GM12864 (cell line): ENCODE measurements around the gene ADGRG1.

Experiments used
- DNase-seq: peaks from one replicate; pipeline ENCODE4 v3.0.0-alpha.2; 2011; ENCODE audit warnings: low read depth
- H3K4me3 ChIP-seq: 2 replicates; pipeline ENCODE4 v1.5.1; 2011; ENCODE audit warnings: mild to moderate bottlenecking, low read depth, low read length, control low read depth
- TF ChIP-seq, protein P1 (sequence below): IDR thresholded peaks from 2 replicates; pipeline ENCODE4 v1.5.1; 2011; ENCODE audit warnings: low read depth, mild to moderate bottlenecking, moderate library complexity, low read length, control low read depth, inconsistent platforms; ENCODE audit errors: missing control alignments

ADGRG1 gene

DNA sequence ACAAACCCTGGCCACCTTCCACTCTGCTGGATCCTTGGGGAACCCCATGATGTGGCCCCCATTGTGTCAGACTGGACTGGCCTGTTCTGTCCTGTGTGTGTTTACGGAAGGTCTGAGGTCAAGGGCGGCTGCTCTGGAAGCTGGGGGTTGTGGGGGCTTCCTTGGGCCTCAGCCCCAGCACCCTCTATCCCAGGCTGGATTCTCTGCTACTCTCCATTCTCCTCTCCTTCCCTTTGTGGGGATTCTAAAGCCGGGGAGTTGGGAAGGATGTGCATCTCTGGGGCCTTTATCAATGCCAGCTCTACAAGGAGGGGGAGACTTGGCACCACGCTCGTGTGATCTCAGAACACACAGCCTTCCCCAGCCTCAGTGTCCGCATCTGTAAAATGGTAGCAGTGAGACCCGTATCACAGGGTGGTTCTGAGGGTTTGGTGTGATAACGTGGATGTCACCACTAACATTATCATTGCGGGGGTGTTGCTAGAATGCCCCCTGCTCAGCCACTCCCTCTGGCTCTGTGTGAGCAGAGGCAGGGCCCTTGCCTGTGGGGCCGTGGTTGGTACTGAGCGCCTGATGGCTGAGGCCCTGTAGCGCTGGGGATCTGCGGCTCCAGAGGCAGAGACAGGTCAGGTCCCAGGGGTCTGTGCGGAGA lies 18.1 kb downstream of the ADGRG1 start:
- no peak overlapping the region for H3K4me3 ChIP-seq
- TF ChIP-seq, protein P1, sequence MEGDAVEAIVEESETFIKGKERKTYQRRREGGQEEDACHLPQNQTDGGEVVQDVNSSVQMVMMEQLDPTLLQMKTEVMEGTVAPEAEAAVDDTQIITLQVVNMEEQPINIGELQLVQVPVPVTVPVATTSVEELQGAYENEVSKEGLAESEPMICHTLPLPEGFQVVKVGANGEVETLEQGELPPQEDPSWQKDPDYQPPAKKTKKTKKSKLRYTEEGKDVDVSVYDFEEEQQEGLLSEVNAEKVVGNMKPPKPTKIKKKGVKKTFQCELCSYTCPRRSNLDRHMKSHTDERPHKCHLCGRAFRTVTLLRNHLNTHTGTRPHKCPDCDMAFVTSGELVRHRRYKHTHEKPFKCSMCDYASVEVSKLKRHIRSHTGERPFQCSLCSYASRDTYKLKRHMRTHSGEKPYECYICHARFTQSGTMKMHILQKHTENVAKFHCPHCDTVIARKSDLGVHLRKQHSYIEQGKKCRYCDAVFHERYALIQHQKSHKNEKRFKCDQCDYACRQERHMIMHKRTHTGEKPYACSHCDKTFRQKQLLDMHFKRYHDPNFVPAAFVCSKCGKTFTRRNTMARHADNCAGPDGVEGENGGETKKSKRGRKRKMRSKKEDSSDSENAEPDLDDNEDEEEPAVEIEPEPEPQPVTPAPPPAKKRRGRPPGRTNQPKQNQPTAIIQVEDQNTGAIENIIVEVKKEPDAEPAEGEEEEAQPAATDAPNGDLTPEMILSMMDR, result no peak
- no peak for DNase-seq

DNA sequence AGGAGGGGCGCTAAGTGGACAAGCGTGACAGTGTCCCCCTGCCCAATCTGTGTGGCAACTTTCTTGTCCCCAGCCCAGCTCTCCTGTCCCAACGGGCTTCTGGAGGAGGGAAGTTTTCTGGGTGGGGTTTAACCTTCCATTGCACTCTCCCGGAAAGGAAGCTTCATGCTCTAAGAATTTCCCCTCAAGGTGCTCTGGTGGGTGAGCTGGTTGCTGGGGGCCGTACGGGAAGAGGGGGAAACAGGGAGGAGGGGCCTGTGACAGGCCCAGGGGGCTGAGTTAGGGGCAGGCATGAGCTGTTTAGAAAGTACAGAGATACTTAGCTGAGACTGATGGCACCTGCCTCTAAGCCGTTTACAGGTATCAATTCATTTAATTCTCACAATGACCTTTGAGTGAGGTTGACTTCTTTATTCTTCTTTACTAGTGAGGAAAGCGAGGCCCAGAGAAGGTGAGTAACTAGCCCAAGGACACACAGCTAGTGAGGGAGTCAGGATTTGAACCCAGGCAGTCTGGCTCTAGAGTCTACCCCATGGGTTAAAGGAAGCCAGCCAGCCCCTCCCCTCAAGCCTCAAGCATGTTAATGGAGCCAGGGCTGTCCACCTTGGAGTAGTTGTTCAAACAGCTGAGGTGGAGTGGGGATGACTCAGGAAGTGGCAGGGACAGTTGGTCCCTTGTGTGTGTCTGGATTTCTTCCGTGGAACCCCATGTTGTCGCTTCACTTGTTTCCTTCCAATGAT lies 18.9 kb downstream of the ADGRG1 start:
- TF ChIP-seq, protein P1, result no peak
- no peak overlapping the region for H3K4me3 ChIP-seq
- no peak for DNase-seq

DNA sequence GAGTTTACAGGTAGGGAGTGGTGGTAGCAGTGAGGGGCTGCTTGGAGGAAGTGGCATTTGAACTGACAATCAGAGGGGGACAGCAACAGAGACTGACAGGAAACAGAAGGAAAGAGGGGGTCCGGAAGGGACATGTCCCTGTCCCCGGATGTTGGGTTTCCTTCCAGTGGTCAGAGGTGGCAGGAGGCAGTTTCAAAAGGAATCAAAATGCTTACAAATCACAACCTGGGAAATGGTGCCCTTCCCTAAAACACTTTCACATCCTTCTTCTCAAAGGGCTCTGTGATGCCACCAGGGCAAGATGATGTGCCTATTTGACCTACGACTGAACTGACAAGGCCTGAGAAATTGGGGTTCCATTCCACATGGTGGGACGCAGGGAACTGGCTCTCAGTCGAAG lies 19.7 kb downstream of the ADGRG1 start:
- TF ChIP-seq, protein P1, result no peak
- no peak overlapping the region for H3K4me3 ChIP-seq
- DNase-seq, result peak; percentile 25

DNA sequence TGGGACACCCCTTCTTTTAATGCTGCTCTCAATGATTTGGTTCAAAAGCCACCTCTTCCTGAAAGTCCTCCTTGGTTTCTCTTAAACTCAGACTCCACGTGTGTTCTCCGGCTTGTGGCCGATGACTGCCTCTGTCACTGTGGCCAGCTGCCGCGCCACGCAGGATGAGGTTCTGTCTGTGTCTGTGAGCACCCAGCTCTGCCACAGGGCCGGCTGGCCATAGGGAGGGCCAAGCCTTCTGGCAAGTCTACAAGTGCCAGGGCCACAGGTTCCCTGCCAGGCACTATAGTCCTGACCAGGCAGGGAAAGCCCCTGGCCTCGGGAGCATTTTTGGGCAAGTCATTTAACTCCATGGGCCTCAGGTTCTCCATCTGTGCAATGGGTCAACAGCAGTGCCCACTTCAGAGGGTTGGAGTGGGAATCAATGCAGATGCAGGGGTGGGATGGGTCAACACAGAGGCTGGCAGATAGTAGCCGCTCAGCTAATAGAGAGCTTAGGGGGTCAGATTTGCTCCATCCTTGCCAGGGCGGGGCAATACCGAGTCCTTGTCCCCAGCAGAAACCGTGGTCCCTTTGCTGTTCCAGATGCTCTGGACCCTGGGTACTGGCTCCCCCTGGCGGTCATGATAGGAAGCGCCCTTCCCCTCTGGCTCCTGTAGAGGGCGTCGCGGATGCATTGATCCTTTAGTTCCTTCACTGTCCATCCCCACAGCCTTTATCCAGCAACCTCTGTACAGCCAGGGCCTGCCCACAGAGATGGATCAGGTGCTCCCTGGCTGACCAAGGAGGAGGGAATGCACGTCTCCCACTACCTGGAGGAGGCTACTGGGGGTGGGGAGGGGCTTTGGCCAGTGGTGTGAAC lies 20.4 kb downstream of the ADGRG1 start:
- peak; percentile 39 for DNase-seq
- H3K4me3 ChIP-seq, result no peak overlapping the region

DNA sequence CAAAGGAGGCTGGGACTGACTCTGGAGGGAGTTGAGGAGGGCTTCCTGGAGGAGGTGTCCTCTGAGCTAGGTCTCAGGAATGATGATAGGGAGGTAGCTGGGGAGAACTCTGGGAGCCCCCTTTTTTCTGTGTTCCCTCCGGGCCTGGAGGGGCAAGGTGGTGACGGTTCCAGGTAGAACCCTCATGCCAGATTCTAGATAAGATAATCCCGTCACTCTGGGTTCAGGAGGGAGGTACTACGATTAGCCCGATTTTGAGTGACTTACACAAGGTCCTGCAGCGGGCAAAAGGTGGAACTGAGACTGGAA lies 21.0 kb downstream of the ADGRG1 start:
- TF ChIP-seq, protein P1, result no peak
- no peak for DNase-seq
- H3K4me3 ChIP-seq, result no peak overlapping the region

More for the DNA sequence above, 20.4 kb downstream of the ADGRG1 start:
- TF ChIP-seq, protein P1, result peak; percentile 100

DNA sequence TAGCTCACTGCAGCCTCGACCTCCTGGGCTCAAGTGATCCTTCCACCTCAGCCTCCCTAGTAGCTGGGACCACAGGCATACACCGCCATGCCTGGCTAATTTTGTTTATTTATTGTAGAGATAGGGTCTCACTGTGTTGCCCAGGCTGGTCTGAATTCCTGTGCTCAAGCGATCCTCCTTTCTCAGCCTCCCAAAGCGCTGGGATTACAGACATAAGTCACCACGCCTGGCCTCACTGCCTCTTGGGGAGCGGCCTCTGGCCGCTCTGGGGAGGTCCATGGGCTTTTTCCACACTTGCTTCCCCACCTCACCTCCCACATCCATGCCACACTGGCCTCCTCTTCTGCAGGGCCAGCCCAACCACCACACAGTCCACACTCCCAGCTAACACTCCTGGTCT lies 21.4 kb downstream of the ADGRG1 start:
- TF ChIP-seq, protein P1, result no peak
- H3K4me3 ChIP-seq, result no peak overlapping the region
- DNase-seq, result no peak
